NT2/D1 (cell line): ENCODE measurements around the gene DNAAF1.
A peak's percentile ranks its signal among the peaks of the same experiment; 100 is the strongest.

ENCODE experiments used
- DNase-seq: peaks from one replicate; pipeline ENCODE4 v3.0.0-alpha.2; 2011; ENCODE audit warnings: low read depth, low spot score
- H3K27me3 ChIP-seq: 2 replicates; pipeline ENCODE4 v1.6.0; 2011; ENCODE audit warnings: mild to moderate bottlenecking; ENCODE audit not compliant: insufficient read length, insufficient read depth
- H3K36me3 ChIP-seq: 2 replicates; pipeline ENCODE4 v1.6.1; 2011; ENCODE audit warnings: mild to moderate bottlenecking, low read length, mixed read lengths; ENCODE audit not compliant: insufficient read depth, insufficient read length
- H3K4me1 ChIP-seq: 2 replicates; pipeline ENCODE4 v1.5.1; 2011; ENCODE audit not compliant: insufficient read depth, insufficient read length
- H3K4me3 ChIP-seq: 2 replicates; pipeline ENCODE4 v1.5.1; 2011; ENCODE audit warnings: low read depth; ENCODE audit not compliant: insufficient read length
- H3K9ac ChIP-seq: 2 replicates; pipeline ENCODE4 v1.6.0; 2011; ENCODE audit warnings: low read depth; ENCODE audit not compliant: insufficient read length
- H3K9me3 ChIP-seq: 2 replicates; pipeline ENCODE4 v1.5.1; 2011; ENCODE audit warnings: mild to moderate bottlenecking, low read length; ENCODE audit not compliant: insufficient read depth
- SUZ12 ChIP-seq: IDR thresholded peaks from 2 replicates; pipeline ENCODE4 v1.6.1; 2011; ENCODE audit not compliant: insufficient read length, insufficient read depth; ENCODE audit errors: extremely low read depth
- YY1 ChIP-seq: IDR thresholded peaks from 2 replicates; pipeline ENCODE4 v1.6.1; 2011; ENCODE audit not compliant: insufficient read length, insufficient read depth
- ZNF274 ChIP-seq: IDR thresholded peaks from 2 replicates; pipeline ENCODE4 v1.6.1; 2011; ENCODE audit warnings: mild to moderate bottlenecking, low read depth, low read length

Gene DNAAF1

GRCh38 chr16:84139628-84140258 lies 5.4 kb upstream of the DNAAF1 start:
- Histone ChIP-seq H3K4me1 (peaks cover 16% of the 10 kb centered on the region), H3K36me3 (no peaks in the 10 kb centered on the region), H3K4me3 (no peak overlapping the region), H3K27me3 (no peaks in the 10 kb centered on the region), H3K9me3 (peaks cover 11% of the 10 kb centered on the region; the same call in 1 of the 2 replicates), H3K9ac (no peak overlapping the region)
- no peak for TF ChIP-seq SUZ12
- TF ChIP-seq ZNF274: no peak
- no peak for TF ChIP-seq YY1
- DNase-seq: no peak

DNA sequence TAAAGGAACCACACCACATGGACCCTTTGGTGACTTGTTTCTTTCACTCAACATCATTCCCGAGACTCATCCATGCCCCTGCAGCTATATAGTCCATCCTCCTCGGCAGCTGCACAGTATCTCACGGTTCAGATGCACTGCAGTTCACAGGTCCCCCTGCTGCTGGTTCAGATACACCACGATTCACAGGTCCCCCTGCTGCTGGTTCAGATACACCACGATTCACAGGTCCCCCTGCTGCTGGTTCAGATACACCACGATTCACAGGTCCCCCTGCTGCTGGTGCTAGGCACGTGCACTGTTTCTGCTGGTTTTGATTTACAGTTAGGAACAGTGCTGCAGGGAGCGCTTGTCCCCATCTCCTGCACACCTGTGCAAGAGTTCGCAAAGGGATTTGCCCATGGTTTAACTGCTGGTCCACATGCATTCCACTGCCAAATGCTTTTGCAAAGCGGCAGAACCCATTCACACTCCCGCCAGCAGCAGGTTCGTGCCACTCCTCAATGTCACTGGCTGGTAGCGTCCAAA lies 3.9 kb upstream of the DNAAF1 start:
- Histone ChIP-seq H3K27me3 (peaks cover 10% of the 10 kb centered on the region), H3K4me3 (no peak overlapping the region), H3K4me1 (peaks cover 12% of the 10 kb centered on the region), H3K9ac (no peak overlapping the region), H3K9me3 (peaks cover 11% of the 10 kb centered on the region; the same call in 1 of the 2 replicates), H3K36me3 (no peaks in the 10 kb centered on the region)
- no peak for TF ChIP-seq YY1
- TF ChIP-seq SUZ12: no peak
- no peak for TF ChIP-seq ZNF274
- no peak for DNase-seq

- DNase-seq: no peak
- TF ChIP-seq YY1 (no peak), SUZ12 (no peak), ZNF274 (no peak)
- peaks cover 17% of the 10 kb centered on the region for H3K27me3 ChIP-seq
- H3K4me3 ChIP-seq: no peak overlapping the region
- no peaks in the 10 kb centered on the region for H3K4me1 ChIP-seq
- H3K9ac ChIP-seq: no peak overlapping the region
- peaks cover 11% of the 10 kb centered on the region; the same call in 1 of the 2 replicates for H3K9me3 ChIP-seq
- no peaks in the 10 kb centered on the region for H3K36me3 ChIP-seq
Measured at GRCh38 chr16:84143081-84143480, 2.0 kb upstream of the DNAAF1 start.

DNA sequence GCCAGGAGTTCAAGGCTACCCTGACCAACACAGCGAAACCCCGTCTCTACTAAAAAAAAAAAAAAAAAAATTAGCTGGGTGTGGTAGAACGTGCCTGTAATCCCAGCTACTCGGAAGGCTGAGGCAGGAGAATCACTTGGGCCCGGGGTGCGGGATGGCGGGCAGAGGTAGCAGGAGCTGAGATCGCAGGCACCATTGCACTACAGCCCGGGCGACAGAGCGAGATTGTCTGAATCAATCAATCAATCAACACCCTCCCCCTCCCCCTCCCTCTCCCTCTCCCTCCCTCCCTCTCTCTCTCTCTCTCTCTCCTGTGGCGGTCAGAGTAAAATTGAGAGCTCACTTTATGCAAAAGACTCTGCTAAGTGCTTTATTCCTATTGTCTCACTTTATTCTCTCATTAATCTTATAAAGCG lies 1.3 kb upstream of the DNAAF1 start:
- no peak for TF ChIP-seq ZNF274
- no peak for TF ChIP-seq SUZ12
- TF ChIP-seq YY1: no peak
- no peaks in the 10 kb centered on the region for H3K36me3 ChIP-seq
- no peaks in the 10 kb centered on the region for H3K4me1 ChIP-seq
- peak overlapping the region; percentile 62 for H3K4me3 ChIP-seq
- peaks cover 17% of the 10 kb centered on the region for H3K27me3 ChIP-seq
- peak overlapping the region; percentile 93 for H3K9ac ChIP-seq
- H3K9me3 ChIP-seq: peaks cover 11% of the 10 kb centered on the region; the same call in 1 of the 2 replicates
- no peak for DNase-seq

GRCh38 chr16:84144209-84144858 lies 774 bp upstream of the DNAAF1 start:
- Histone ChIP-seq H3K4me1 (no peaks in the 10 kb centered on the region), H3K9ac (peak overlapping the region; percentile 93), H3K9me3 (peaks cover 11% of the 10 kb centered on the region; the same call in 1 of the 2 replicates), H3K36me3 (no peaks in the 10 kb centered on the region), H3K27me3 (peaks cover 17% of the 10 kb centered on the region), H3K4me3 (peak overlapping the region; percentile 62)
- no peak for DNase-seq
- TF ChIP-seq ZNF274: no peak
- no peak for TF ChIP-seq SUZ12
- no peak for TF ChIP-seq YY1

- TF ChIP-seq YY1 (no peak), ZNF274 (no peak)
- Histone ChIP-seq H3K9me3 (no peaks in the 10 kb centered on the region), H3K4me3 (no peak overlapping the region), H3K36me3 (no peaks in the 10 kb centered on the region), H3K27me3 (peaks cover 10% of the 10 kb centered on the region), H3K9ac (peak overlapping the region; percentile 5), H3K4me1 (peaks cover 4% of the 10 kb centered on the region)
- no peak for DNase-seq
Measured at GRCh38 chr16:84150926-84151325, 5.8 kb downstream of the DNAAF1 start.

DNA sequence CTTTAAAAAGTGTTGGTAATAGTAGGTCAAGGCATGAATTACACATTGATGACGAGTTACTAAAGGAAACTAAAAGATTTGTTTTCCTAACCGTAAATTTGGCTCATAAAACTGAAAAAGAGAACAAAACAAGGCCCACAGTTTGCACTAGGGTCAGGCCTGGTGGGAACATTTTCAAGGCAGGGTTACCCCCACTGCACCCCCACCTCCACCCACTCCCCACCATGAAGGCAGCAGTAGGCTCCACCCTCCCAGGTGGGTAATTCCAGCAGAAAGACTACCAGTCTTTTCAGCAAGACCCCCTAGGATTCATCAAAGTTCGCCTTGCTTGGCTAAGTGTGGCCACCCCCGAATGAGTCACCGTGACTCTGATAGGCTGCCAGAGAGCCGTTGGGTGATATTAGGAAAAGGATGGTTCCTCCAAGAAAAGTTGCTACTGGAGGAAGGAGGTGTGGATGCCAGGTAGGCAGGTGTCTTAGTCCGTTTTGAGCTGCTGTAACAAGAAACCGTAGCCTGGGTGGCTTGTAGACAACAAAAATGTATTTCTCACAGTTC lies 8.6 kb downstream of the DNAAF1 start:
- Histone ChIP-seq H3K4me3 (no peak overlapping the region), H3K9me3 (no peaks in the 10 kb centered on the region), H3K36me3 (no peaks in the 10 kb centered on the region), H3K27me3 (no peaks in the 10 kb centered on the region), H3K4me1 (peaks cover 4% of the 10 kb centered on the region), H3K9ac (no peak overlapping the region)
- no peak for DNase-seq
- TF ChIP-seq ZNF274 (no peak), SUZ12 (no peak), YY1 (no peak)
